Adrenal gland (tissue), 5 donors: ENCODE data around the gene CHD9.

Source experiments
- CTCF ChIP-seq, 6 experiments: fragments of 450-650 bp in 4 of 6; fragments of 200-600 bp in 2 of 6; sonication (generic) in 1 of 6; IDR thresholded peaks; 1 replicate in 5 of 6; 2 replicates in 1 of 6; pipeline versions ENCODE4 v1.5.1 to v1.8.0; 2016 to 2021; ENCODE audit warnings: antibody characterized with exemption in 6 of 6, mild to moderate bottlenecking in 2 of 6, moderate library complexity in 1 of 6
- POLR2A ChIP-seq, 2 donors: fragments of 450-650 bp; IDR thresholded peaks; one replicate each; pipeline ENCODE4 v1.6.1; 2017; ENCODE audit warnings: antibody characterized with exemption in 2 of 2, mild to moderate bottlenecking in 2 of 2, moderate library complexity in 1 of 2
- donor health status: DM: no; HTN: no; CAD: no.

GRCh38 chr16:53093162-53093744 lies 38.5 kb downstream of the CHD9 start:
- TF ChIP-seq POLR2A (IDR thresholded peaks at IDR 0.05) (no peak), CTCF (IDR thresholded peaks at IDR 0.05) (no peak)
